Measurements from ENCODE around the gene SORCS3. TPM values are rescaled to one million over a fixed set of nuclear protein-coding genes. Genes with fewer than 3 reads are reported as not detected.

SORCS3 gene
- total RNA-seq, 1 experiment from 2014 or later = not detected

DNA sequence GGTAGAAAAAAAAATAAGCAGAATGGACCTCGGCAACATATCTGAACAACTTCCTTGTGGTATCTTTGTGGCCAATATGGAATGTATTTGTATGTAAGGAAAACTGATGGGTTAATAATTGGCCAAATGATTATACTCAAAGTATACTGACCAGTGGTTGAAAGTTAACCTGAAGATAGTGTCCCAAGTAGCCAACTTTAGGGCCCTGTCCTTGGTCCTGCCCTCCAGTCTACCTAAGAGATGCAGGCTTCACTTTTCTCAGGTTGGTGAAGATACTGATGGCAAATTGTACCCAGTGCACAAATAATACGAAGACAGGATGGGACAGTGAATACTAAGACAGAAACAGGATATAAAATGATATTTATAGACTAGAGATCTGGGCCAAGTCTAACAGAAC is 109.2 kb downstream of the SORCS3 start:
- intact Hi-C loops (cut with micrococcal nuclease) = loop anchor here (5.0 kb wide), 1 partner anchor 887 kb away; no protein-coding TSS in a partner anchor
- RAD21 ChIA-PET (ENCODE audit: low non-redundant PET in 1 of 2, low total read pairs in 2 of 2, uncharacterized antibody in 2 of 2, unreplicated experiment in 2 of 2) = no interaction called here
- no peaks in the 10 kb centered on the region for H3K79me2 ChIP-seq (ENCODE audit: insufficient read depth, low read length)
- no peaks in the 10 kb centered on the region for H3K9me3 ChIP-seq (ENCODE audit: control insufficient read depth in 1 of 2, insufficient read depth in 1 of 2, low read depth in 1 of 2, low read length in 2 of 2)
- ATAC-seq = no peak
- H3K4me2 ChIP-seq (ENCODE audit: low read length) = no peak overlapping the region
- H3K27me3 ChIP-seq (ENCODE audit: insufficient read depth, low read length) = peaks cover 37% of the 10 kb centered on the region
- no peak overlapping the region for H3K9ac ChIP-seq (ENCODE audit: low read length)
- DNase-seq (ENCODE audit: low read depth, low spot score) = no peak
- TF ChIP-seq, protein P1, sequence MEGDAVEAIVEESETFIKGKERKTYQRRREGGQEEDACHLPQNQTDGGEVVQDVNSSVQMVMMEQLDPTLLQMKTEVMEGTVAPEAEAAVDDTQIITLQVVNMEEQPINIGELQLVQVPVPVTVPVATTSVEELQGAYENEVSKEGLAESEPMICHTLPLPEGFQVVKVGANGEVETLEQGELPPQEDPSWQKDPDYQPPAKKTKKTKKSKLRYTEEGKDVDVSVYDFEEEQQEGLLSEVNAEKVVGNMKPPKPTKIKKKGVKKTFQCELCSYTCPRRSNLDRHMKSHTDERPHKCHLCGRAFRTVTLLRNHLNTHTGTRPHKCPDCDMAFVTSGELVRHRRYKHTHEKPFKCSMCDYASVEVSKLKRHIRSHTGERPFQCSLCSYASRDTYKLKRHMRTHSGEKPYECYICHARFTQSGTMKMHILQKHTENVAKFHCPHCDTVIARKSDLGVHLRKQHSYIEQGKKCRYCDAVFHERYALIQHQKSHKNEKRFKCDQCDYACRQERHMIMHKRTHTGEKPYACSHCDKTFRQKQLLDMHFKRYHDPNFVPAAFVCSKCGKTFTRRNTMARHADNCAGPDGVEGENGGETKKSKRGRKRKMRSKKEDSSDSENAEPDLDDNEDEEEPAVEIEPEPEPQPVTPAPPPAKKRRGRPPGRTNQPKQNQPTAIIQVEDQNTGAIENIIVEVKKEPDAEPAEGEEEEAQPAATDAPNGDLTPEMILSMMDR (IDR thresholded peaks at IDR 0.05 in 2 of 3, conservative IDR thresholded peaks at IDR 0.05 in 1 of 3; ENCODE audit: borderline replicate concordance in 1 of 3, insufficient read depth in 1 of 3, low read depth in 2 of 3, low read length in 2 of 3) = no peak
- TF ChIP-seq, protein P2, sequence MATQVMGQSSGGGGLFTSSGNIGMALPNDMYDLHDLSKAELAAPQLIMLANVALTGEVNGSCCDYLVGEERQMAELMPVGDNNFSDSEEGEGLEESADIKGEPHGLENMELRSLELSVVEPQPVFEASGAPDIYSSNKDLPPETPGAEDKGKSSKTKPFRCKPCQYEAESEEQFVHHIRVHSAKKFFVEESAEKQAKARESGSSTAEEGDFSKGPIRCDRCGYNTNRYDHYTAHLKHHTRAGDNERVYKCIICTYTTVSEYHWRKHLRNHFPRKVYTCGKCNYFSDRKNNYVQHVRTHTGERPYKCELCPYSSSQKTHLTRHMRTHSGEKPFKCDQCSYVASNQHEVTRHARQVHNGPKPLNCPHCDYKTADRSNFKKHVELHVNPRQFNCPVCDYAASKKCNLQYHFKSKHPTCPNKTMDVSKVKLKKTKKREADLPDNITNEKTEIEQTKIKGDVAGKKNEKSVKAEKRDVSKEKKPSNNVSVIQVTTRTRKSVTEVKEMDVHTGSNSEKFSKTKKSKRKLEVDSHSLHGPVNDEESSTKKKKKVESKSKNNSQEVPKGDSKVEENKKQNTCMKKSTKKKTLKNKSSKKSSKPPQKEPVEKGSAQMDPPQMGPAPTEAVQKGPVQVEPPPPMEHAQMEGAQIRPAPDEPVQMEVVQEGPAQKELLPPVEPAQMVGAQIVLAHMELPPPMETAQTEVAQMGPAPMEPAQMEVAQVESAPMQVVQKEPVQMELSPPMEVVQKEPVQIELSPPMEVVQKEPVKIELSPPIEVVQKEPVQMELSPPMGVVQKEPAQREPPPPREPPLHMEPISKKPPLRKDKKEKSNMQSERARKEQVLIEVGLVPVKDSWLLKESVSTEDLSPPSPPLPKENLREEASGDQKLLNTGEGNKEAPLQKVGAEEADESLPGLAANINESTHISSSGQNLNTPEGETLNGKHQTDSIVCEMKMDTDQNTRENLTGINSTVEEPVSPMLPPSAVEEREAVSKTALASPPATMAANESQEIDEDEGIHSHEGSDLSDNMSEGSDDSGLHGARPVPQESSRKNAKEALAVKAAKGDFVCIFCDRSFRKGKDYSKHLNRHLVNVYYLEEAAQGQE (IDR thresholded peaks at IDR 0.05; ENCODE audit: low read depth) = peak; percentile 56
- H3K4me1 ChIP-seq (ENCODE audit: control insufficient read depth in 1 of 2, insufficient read depth in 2 of 2, low read length in 2 of 2) = no peaks in the 10 kb centered on the region
- H3K36me3 ChIP-seq (ENCODE audit: control insufficient read depth in 1 of 2, insufficient read depth in 2 of 2, low read length in 2 of 2) = no peaks in the 10 kb centered on the region
- H3K4me3 ChIP-seq (replicated peaks in 1 of 2; ENCODE audit: low read depth in 1 of 2, low read length in 2 of 2) = no peak overlapping the region
- H3K27ac ChIP-seq (ENCODE audit: low read depth, low read length) = no peak overlapping the region
- no TSS peak for BruUV-seq (replicated peaks)
- no peaks in the 10 kb centered on the region for H3K9me2 ChIP-seq (ENCODE audit: insufficient read depth)
- no peak overlapping the region for H2AFZ ChIP-seq (ENCODE audit: low read depth, low read length, poor library complexity, severe bottlenecking)
- POLR2A ChIA-PET = no interaction called here
- H4K20me1 ChIP-seq (ENCODE audit: insufficient read depth) = no peaks in the 10 kb centered on the region
- CTCF ChIA-PET = no interaction called here

DNA sequence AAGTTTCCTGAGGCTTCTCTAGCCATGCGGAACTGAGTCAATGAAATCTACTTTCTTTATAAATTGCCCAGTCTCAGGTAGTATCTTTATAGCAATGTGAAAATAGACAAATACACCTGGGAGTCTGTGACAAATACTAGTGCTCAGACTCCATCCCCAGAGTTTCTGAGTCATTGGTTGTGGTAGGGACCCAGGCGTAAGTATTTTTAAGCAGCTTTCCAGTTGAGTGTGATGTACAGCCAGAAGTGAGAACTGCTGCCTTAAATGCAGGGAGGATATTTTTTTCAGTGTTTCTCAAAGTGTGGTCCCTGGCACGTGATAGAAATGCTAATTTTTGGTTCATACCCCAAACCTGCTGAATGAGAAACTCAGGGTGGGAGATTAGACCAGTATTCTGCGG is 121.7 kb downstream of the SORCS3 start:
- Histone ChIP-seq H4K20me1 (ENCODE audit: insufficient read depth) (no peaks in the 10 kb centered on the region), H3K36me3 (ENCODE audit: control insufficient read depth in 1 of 2, insufficient read depth in 2 of 2, low read length in 2 of 2) (no peaks in the 10 kb centered on the region), H3K27me3 (ENCODE audit: insufficient read depth, low read length) (peaks cover 20% of the 10 kb centered on the region), H3K4me1 (ENCODE audit: control insufficient read depth in 1 of 2, insufficient read depth in 2 of 2, low read length in 2 of 2) (peaks cover 0 to 13% of the 10 kb centered on the region in 2 experiments; a peak in 2 of 4 replicates), H3K9ac (ENCODE audit: low read length) (no peak overlapping the region), H3K9me3 (ENCODE audit: control insufficient read depth in 1 of 2, insufficient read depth in 1 of 2, low read depth in 1 of 2, low read length in 2 of 2) (no peaks in the 10 kb centered on the region), H2AFZ (ENCODE audit: low read depth, low read length, poor library complexity, severe bottlenecking) (no peak overlapping the region), H3K9me2 (ENCODE audit: insufficient read depth) (no peaks in the 10 kb centered on the region), H3K4me3 (replicated peaks in 1 of 2; ENCODE audit: low read depth in 1 of 2, low read length in 2 of 2) (no peak overlapping the region), H3K4me2 (ENCODE audit: low read length) (no peak overlapping the region), H3K79me2 (ENCODE audit: insufficient read depth, low read length) (no peaks in the 10 kb centered on the region), H3K27ac (ENCODE audit: low read depth, low read length) (no peak overlapping the region)
- DNase-seq (ENCODE audit: low read depth, low spot score) = no peak
- intact Hi-C loops (cut with micrococcal nuclease) = no loop called here
- ChIA-PET CTCF (no interaction called here), RAD21 (ENCODE audit: low non-redundant PET in 1 of 2, low total read pairs in 2 of 2, uncharacterized antibody in 2 of 2, unreplicated experiment in 2 of 2) (no interaction called here), POLR2A (no interaction called here)
- ATAC-seq = no peak
- no peak for TF ChIP-seq FOSL1 (IDR thresholded peaks at IDR 0.05; ENCODE audit: low read depth)
- TF ChIP-seq ZNF274 (IDR thresholded peaks at IDR 0.05; ENCODE audit: low read depth, low read length) = no peak
- TF ChIP-seq POLR2A (IDR thresholded peaks at IDR 0.05; ENCODE audit: borderline replicate concordance, extremely low read depth, insufficient read depth, insufficient read length) = no peak
- no TSS peak for BruUV-seq (replicated peaks)
